HG03575 (cell line): Measurements from ENCODE around the gene C1orf141.

ENCODE experiments used
- ATAC-seq: cut with Tn5 transposase; IDR thresholded peaks from one replicate; pipeline ENCODE4 v1.9.1; 2021; ENCODE audit not compliant: unreplicated experiment, insufficient number of reproducible peaks, low FRiP score; ENCODE audit errors: extremely low read depth

Gene C1orf141

GRCh38 chr1:67052741-67053534, 81.8 kb downstream of the C1orf141 start:
- peak; percentile 25 for ATAC-seq

- ATAC-seq, result no peak
These were observed 83.6 kb downstream of the C1orf141 start for GRCh38 chr1:67051196-67051595.

GRCh38 chr1:67044631-67045270, 90.0 kb downstream of the C1orf141 start:
- ATAC-seq, result no peak

GRCh38 chr1:67043366-67043765, 91.4 kb downstream of the C1orf141 start:
- no peak for ATAC-seq
